SK-N-SH (cell line): ENCODE results near the gene BICC1. TPM values are rescaled to one million over a fixed set of nuclear protein-coding genes. Genes with fewer than 3 reads are reported as not detected.

Experiments
- CTCF ChIA-PET: fragments of 300-600, 350-600 bp; formaldehyde crosslinking; extraction: SDS; loops from one replicate; lab custom pipeline; 2021; lab: Yijun Ruan, JAX
- POLR2A ChIA-PET: fragments of 350-600 bp; sonication (Branson Sonifier 250); formaldehyde crosslinking; extraction: SDS; loops from one replicate; lab custom pipeline; 2020; ENCODE audit warnings: antibody characterized with exemption, inconsistent platforms; lab: Yijun Ruan, JAX
- DNase-seq: peaks from one replicate; pipeline ENCODE4 v3.0.0; 2012
- H2AFZ ChIP-seq: fragments of 200-600 bp; sonication (generic); 2 replicates; pipeline ENCODE4 v1.8.1; 2016; ENCODE audit warnings: antibody characterized with exemption, mild to moderate bottlenecking, low read depth
- H3F3A ChIP-seq: fragments of 200-600 bp; sonication (generic); replicated peaks from 2 replicates; pipeline ENCODE3; 2016; ENCODE audit warnings: antibody characterized with exemption, mild to moderate bottlenecking; ENCODE audit not compliant: insufficient read depth
- H3K27ac ChIP-seq, 2 experiments: fragments of 200-500 bp in 1 of 2; fragments of 200-600 bp in 1 of 2; sonication (Bioruptor generic) in 1 of 2; sonication (generic), shearing (Covaris generic) in 1 of 2; 2 replicates each; pipeline versions ENCODE4 v1.5.1 to v1.6.1; 2014 to 2016; ENCODE audit warnings: low read depth in 2 of 2, inconsistent platforms in 1 of 2, low read length in 1 of 2, mild to moderate bottlenecking in 1 of 2, mixed read lengths in 1 of 2
- H3K27me3 ChIP-seq: fragments of 200-600 bp; sonication (generic), shearing (Covaris generic); 2 replicates; pipeline ENCODE4 v1.6.1; 2016; ENCODE audit warnings: mixed run types; ENCODE audit not compliant: insufficient read depth
- H3K36me3 ChIP-seq, 2 experiments: fragments of 200-500 bp in 1 of 2; fragments of 200-600 bp in 1 of 2; sonication (Bioruptor generic) in 1 of 2; sonication (generic) in 1 of 2; replicated peaks in 1 of 2; 2 replicates each; pipeline versions ENCODE3 to v1.5.1; 2014 to 2016; ENCODE audit warnings: low read length in 1 of 2, mild to moderate bottlenecking in 1 of 2; ENCODE audit not compliant: insufficient read depth in 2 of 2, control insufficient read depth in 1 of 2
- H3K4me1 ChIP-seq, 2 experiments: fragments of 200-500 bp in 1 of 2; fragments of 200-600 bp in 1 of 2; sonication (Bioruptor generic) in 1 of 2; sonication (generic), shearing (Covaris generic) in 1 of 2; 2 replicates each; pipeline versions ENCODE4 v1.5.1 to v1.6.1; 2014 to 2016; ENCODE audit warnings: low read depth in 1 of 2, low read length in 1 of 2, mixed run types in 1 of 2; ENCODE audit not compliant: insufficient read depth in 2 of 2, control insufficient read depth in 1 of 2
- H3K4me2 ChIP-seq: fragments of 200-600 bp; sonication (generic), shearing (Covaris generic); 2 replicates; pipeline ENCODE4 v1.6.1; 2017; ENCODE audit warnings: mixed run types
- H3K4me3 ChIP-seq, 2 experiments: fragments of 200-500 bp in 1 of 2; fragments of 200-600 bp in 1 of 2; sonication (Bioruptor generic) in 1 of 2; sonication (generic), shearing (Covaris generic) in 1 of 2; 2 replicates each; pipeline versions ENCODE4 v1.5.1 to v1.8.1; 2014 to 2016; ENCODE audit warnings: low read depth in 2 of 2, inconsistent platforms in 1 of 2, low read length in 1 of 2, mild to moderate bottlenecking in 1 of 2, mixed read lengths in 1 of 2, moderate library complexity in 1 of 2
- H3K79me2 ChIP-seq: fragments of 200-600 bp; sonication (generic); 2 replicates; pipeline ENCODE4 v1.8.1; 2017; ENCODE audit warnings: mild to moderate bottlenecking; ENCODE audit not compliant: insufficient read depth
- H3K9ac ChIP-seq: fragments of 200-600 bp; sonication (generic); 2 replicates; pipeline ENCODE4 v1.6.1; 2017; ENCODE audit warnings: mixed run types
- H3K9me2 ChIP-seq: fragments of 200-600 bp; sonication (generic); 2 replicates; pipeline ENCODE4 v1.6.1; 2017; ENCODE audit warnings: mixed run types
- H3K9me3 ChIP-seq: fragments of 200-600 bp; sonication (generic); 2 replicates; pipeline ENCODE4 v1.6.1; 2017; ENCODE audit warnings: mixed run types, mild to moderate bottlenecking, moderate library complexity
- H4K20me1 ChIP-seq: fragments of 200-600 bp; sonication (generic); 2 replicates; pipeline ENCODE4 v1.6.1; 2017; ENCODE audit warnings: mild to moderate bottlenecking, mixed run types; ENCODE audit not compliant: insufficient read depth
- POLR2AphosphoS5 ChIP-seq: IDR thresholded peaks from 2 replicates; pipeline ENCODE4 v1.6.1; 2012; ENCODE audit warnings: low read depth, low read length
- RAD21 ChIP-seq: IDR thresholded peaks from 2 replicates; pipeline ENCODE4 v1.6.1; 2012; ENCODE audit warnings: mild to moderate bottlenecking, low read length
- RFX5 ChIP-seq: IDR thresholded peaks from 2 replicates; pipeline ENCODE4 v1.6.1; 2012; ENCODE audit warnings: mild to moderate bottlenecking, improper control_type of control experiment, low read length
- SMC3 ChIP-seq: IDR thresholded peaks from 2 replicates; pipeline ENCODE4 v1.6.1; 2012; ENCODE audit warnings: low read depth, low read length, improper control_type of control experiment
- TCF12 ChIP-seq: IDR thresholded peaks from 2 replicates; pipeline ENCODE4 v1.4.0; 2012
- WGBS: methylation state at CpG from one replicate; pipeline ENCODE4 v1.1.6; 2017; ENCODE audit warnings: low lambda C conversion rate; 5-methylcytosine and 5-hydroxymethylcytosine counted together
- polyA plus RNA-seq, 3 experiments: library from polyadenylated mRNA; depleted of rRNA; stranded (reverse); fragments of >200 nt; gene quantifications; 2 replicates each; pipeline ENCODE4 v1.2.3, GENCODE V29; 2012
- TF ChIP-seq, protein P1 (sequence below): fragments of 200-600 bp; sonication (generic); IDR thresholded peaks from 2 replicates; pipeline ENCODE4 v1.6.1; 2017; ENCODE audit warnings: antibody characterized with exemption, mild to moderate bottlenecking, moderate library complexity
- TF ChIP-seq, protein P2 (sequence below): IDR thresholded peaks from 2 replicates; pipeline ENCODE4 v1.4.0; 2012; ENCODE audit warnings: low read depth, borderline replicate concordance
- TF ChIP-seq, protein P3 (sequence below): fragments of 150-350 bp; IDR thresholded peaks from 2 replicates; pipeline ENCODE4 v1.6.1; 2016; ENCODE audit warnings: mild to moderate bottlenecking, low read depth, low read length
- TF ChIP-seq, protein P4 (sequence below): IDR thresholded peaks from 2 replicates; pipeline ENCODE4 v1.4.0; 2012; ENCODE audit warnings: low read depth, borderline replicate concordance
- TF ChIP-seq, protein P5 (sequence below): IDR thresholded peaks from 2 replicates; pipeline ENCODE4 v1.4.0; 2012; ENCODE audit warnings: low read depth

BICC1 gene
- polyA plus RNA-seq, 1 of the 3 experiments (the other 2 are of a cell fraction) = 1.5 TPM

DNA sequence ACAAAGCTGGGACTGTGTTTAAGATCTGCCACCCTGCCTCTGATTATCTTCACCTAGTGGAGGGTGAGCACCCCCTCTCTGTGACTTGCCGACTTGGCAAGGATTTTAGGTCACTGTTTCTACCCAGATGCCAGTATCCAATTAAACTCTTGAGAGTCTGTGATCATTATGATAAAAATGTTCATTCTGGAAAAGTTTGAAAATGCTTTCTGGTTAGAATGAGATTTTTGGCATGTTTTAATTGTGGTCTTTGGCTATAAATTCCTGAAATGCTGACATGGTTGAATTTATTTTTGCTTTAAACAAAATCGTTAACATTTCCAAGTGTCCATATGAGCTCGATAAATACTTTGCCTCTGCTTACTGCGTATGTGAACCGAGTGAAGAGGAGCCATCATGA lies 221.4 kb downstream of the BICC1 start:
- DNase-seq = peak; percentile 53
- peaks cover 5% of the 10 kb centered on the region; the same call in 1 of the 2 replicates for H3K9me3 ChIP-seq
- POLR2A ChIA-PET = no interaction called here
- no peaks in the 10 kb centered on the region for H3K9me2 ChIP-seq
- TF ChIP-seq RAD21 = peak; percentile 72
- TF ChIP-seq, protein P1, sequence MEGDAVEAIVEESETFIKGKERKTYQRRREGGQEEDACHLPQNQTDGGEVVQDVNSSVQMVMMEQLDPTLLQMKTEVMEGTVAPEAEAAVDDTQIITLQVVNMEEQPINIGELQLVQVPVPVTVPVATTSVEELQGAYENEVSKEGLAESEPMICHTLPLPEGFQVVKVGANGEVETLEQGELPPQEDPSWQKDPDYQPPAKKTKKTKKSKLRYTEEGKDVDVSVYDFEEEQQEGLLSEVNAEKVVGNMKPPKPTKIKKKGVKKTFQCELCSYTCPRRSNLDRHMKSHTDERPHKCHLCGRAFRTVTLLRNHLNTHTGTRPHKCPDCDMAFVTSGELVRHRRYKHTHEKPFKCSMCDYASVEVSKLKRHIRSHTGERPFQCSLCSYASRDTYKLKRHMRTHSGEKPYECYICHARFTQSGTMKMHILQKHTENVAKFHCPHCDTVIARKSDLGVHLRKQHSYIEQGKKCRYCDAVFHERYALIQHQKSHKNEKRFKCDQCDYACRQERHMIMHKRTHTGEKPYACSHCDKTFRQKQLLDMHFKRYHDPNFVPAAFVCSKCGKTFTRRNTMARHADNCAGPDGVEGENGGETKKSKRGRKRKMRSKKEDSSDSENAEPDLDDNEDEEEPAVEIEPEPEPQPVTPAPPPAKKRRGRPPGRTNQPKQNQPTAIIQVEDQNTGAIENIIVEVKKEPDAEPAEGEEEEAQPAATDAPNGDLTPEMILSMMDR = peak; percentile 42
- TF ChIP-seq SMC3 = peak; percentile 45
- no peak for TF ChIP-seq RFX5
- H3F3A ChIP-seq = no peaks in the 10 kb centered on the region
- no peaks in the 10 kb centered on the region for H3K27me3 ChIP-seq
- H3K36me3 ChIP-seq = no peaks in the 10 kb centered on the region
- no peaks in the 10 kb centered on the region for H4K20me1 ChIP-seq
- 71% methylated on average over 5 of the region's 5 CpGs for WGBS
- peaks cover 0 to 6% of the 10 kb centered on the region in 2 experiments; a peak in 2 of 4 replicates for H3K4me1 ChIP-seq
- H2AFZ ChIP-seq = no peak overlapping the region
- H3K79me2 ChIP-seq = no peaks in the 10 kb centered on the region
- no peak overlapping the region for H3K4me2 ChIP-seq
- no peak overlapping the region for H3K4me3 ChIP-seq
- H3K9ac ChIP-seq = no peak overlapping the region
- peak overlapping the region in 1 of 2 experiments; percentile 64; a peak in 2 of 4 replicates for H3K27ac ChIP-seq
- CTCF ChIA-PET = interaction anchor here (0.8 to 3.0 kb wide), 5 partner anchors 9 to 889 kb away, joined by 3 to 20 read pairs (median 3); no protein-coding TSS in a partner anchor

DNA sequence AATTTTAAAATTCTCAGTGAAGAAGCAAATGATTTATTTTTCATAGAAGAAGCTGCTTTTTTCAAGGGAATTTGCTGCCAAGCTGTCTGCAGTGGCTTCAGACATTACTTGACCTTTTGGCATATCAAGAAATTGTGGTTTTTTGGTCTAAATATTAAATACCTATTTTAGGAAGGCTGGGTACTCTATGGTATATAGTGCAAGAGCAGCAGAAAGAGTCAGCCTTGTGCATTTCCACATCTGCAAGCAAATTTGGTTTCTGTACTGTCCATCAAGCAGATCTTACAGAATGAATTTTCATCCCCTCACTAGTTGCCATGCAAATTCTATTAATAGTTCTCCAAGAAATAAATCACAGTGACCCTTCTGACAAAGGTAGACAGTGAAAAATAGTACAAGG lies 222.0 kb downstream of the BICC1 start:
- Histone ChIP-seq H3K9me2 (no peaks in the 10 kb centered on the region), H3K4me3 (no peak overlapping the region), H3K27ac (peak overlapping the region in 1 of 2 experiments; percentile 64; a peak in 2 of 4 replicates), H2AFZ (no peak overlapping the region), H3K36me3 (no peaks in the 10 kb centered on the region), H3F3A (no peaks in the 10 kb centered on the region), H3K4me2 (no peak overlapping the region), H4K20me1 (no peaks in the 10 kb centered on the region), H3K9me3 (peaks cover 5% of the 10 kb centered on the region; the same call in 1 of the 2 replicates), H3K4me1 (peaks cover 0 to 6% of the 10 kb centered on the region in 2 experiments; a peak in 2 of 4 replicates), H3K9ac (no peak overlapping the region), H3K27me3 (no peaks in the 10 kb centered on the region), H3K79me2 (no peaks in the 10 kb centered on the region)
- no peak for DNase-seq
- POLR2A ChIA-PET = no interaction called here
- TF ChIP-seq RFX5 (no peak), POLR2AphosphoS5 (no peak), RAD21 (no peak), TCF12 (no peak)
- TF ChIP-seq, protein P2, sequence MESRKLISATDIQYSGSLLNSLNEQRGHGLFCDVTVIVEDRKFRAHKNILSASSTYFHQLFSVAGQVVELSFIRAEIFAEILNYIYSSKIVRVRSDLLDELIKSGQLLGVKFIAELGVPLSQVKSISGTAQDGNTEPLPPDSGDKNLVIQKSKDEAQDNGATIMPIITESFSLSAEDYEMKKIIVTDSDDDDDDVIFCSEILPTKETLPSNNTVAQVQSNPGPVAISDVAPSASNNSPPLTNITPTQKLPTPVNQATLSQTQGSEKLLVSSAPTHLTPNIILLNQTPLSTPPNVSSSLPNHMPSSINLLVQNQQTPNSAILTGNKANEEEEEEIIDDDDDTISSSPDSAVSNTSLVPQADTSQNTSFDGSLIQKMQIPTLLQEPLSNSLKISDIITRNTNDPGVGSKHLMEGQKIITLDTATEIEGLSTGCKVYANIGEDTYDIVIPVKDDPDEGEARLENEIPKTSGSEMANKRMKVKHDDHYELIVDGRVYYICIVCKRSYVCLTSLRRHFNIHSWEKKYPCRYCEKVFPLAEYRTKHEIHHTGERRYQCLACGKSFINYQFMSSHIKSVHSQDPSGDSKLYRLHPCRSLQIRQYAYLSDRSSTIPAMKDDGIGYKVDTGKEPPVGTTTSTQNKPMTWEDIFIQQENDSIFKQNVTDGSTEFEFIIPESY = no peak
- TF ChIP-seq, protein P3, sequence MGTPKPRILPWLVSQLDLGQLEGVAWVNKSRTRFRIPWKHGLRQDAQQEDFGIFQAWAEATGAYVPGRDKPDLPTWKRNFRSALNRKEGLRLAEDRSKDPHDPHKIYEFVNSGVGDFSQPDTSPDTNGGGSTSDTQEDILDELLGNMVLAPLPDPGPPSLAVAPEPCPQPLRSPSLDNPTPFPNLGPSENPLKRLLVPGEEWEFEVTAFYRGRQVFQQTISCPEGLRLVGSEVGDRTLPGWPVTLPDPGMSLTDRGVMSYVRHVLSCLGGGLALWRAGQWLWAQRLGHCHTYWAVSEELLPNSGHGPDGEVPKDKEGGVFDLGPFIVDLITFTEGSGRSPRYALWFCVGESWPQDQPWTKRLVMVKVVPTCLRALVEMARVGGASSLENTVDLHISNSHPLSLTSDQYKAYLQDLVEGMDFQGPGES = no peak
- TF ChIP-seq, protein P4, sequence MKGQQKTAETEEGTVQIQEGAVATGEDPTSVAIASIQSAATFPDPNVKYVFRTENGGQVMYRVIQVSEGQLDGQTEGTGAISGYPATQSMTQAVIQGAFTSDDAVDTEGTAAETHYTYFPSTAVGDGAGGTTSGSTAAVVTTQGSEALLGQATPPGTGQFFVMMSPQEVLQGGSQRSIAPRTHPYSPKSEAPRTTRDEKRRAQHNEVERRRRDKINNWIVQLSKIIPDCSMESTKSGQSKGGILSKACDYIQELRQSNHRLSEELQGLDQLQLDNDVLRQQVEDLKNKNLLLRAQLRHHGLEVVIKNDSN = no peak
- TF ChIP-seq, protein P5, sequence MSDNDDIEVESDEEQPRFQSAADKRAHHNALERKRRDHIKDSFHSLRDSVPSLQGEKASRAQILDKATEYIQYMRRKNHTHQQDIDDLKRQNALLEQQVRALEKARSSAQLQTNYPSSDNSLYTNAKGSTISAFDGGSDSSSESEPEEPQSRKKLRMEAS = no peak
- CTCF ChIA-PET = interaction anchor here (0.8 to 3.0 kb wide), 5 partner anchors 9 to 888 kb away, joined by 3 to 20 read pairs (median 3); no protein-coding TSS in a partner anchor
